HEK293 (cell line): ENCODE results near the gene EML1.

ENCODE experiments used
- CTCF ChIA-PET: fragments of 350-600 bp; formaldehyde crosslinking; extraction: SDS; loops from one replicate; lab custom pipeline; 2021; ENCODE audit warnings: antibody characterized with exemption; lab: Yijun Ruan, JAX
- POLR2A ChIA-PET: fragments of 300-600 bp; formaldehyde crosslinking; extraction: SDS; loops from one replicate; lab custom pipeline; 2020; ENCODE audit warnings: antibody characterized with exemption, inconsistent platforms; lab: Yijun Ruan, JAX
- H3K27ac ChIP-seq: fragments of 200-500 bp; sonication (Bioruptor generic); 2 replicates; pipeline ENCODE4 v1.5.1; 2014; ENCODE audit warnings: low read depth, low read length, control low read depth, inconsistent platforms; ENCODE audit errors: extremely low read depth
- H3K36me3 ChIP-seq, 2 experiments: fragments of 200-500 bp in 1 of 2; sonication (Bioruptor generic) in 1 of 2; 1 replicate in 1 of 2; 2 replicates in 1 of 2; pipeline ENCODE4 v1.5.1; 2014 to 2017; ENCODE audit warnings: inconsistent platforms in 2 of 2, low read length in 2 of 2; ENCODE audit not compliant: control insufficient read depth in 2 of 2, insufficient read depth in 1 of 2
- H3K4me1 ChIP-seq: fragments of 200-500 bp; sonication (Bioruptor generic); 2 replicates; pipeline ENCODE4 v1.5.1; 2014; ENCODE audit warnings: mild to moderate bottlenecking, low read length, inconsistent platforms; ENCODE audit not compliant: control insufficient read depth, insufficient read depth
- H3K4me3 ChIP-seq: 2 replicates; pipeline ENCODE4 v1.5.1; 2011; ENCODE audit warnings: low read depth, mild to moderate bottlenecking, control low read depth, low read length, moderate library complexity
- H3K9me3 ChIP-seq: fragments of 200-500 bp; sonication (Bioruptor generic); 2 replicates; pipeline ENCODE4 v1.5.1; 2014; ENCODE audit warnings: low read depth, low read length, inconsistent platforms; ENCODE audit not compliant: control insufficient read depth, insufficient read depth
- MYNN ChIP-seq: fragments of 450-650 bp; formaldehyde crosslinking; IDR thresholded peaks from 2 replicates; pipeline ENCODE4 v1.5.1; 2016; ENCODE audit warnings: missing biosample characterization, missing genetic modification characterization, borderline replicate concordance
- PRDM1 ChIP-seq: fragments of 450-650 bp; formaldehyde crosslinking; IDR thresholded peaks from 2 replicates; pipeline ENCODE4; 2016; ENCODE audit warnings: missing biosample characterization, missing genetic modification characterization
- SCRT1 ChIP-seq: fragments of 450-650 bp; formaldehyde crosslinking; IDR thresholded peaks from 2 replicates; pipeline ENCODE4 v1.5.1; 2016; ENCODE audit warnings: missing biosample characterization, missing genetic modification characterization, borderline replicate concordance
- ZBTB21 ChIP-seq: fragments of 450-650 bp; formaldehyde crosslinking; IDR thresholded peaks from 2 replicates; pipeline ENCODE4 v1.5.1; 2017; ENCODE audit warnings: missing biosample characterization, missing genetic modification characterization
- ZNF221 ChIP-seq: fragments of 450-650 bp; formaldehyde crosslinking; IDR thresholded peaks from 2 replicates; pipeline ENCODE4 v1.5.1; 2017; ENCODE audit warnings: missing biosample characterization, missing genetic modification characterization, borderline replicate concordance
- ZNF23 ChIP-seq: fragments of 450-650 bp; formaldehyde crosslinking; IDR thresholded peaks from 2 replicates; pipeline ENCODE4 v1.5.1; 2016; ENCODE audit warnings: missing biosample characterization, missing genetic modification characterization, borderline replicate concordance
- ZNF274 ChIP-seq, 2 experiments: fragments of 200-500 bp in 1 of 2; fragments of 450-650 bp in 1 of 2; sonication (Bioruptor generic) in 1 of 2; formaldehyde crosslinking in 1 of 2; IDR thresholded peaks; 2 replicates each; pipeline versions ENCODE4 v1.5.1 to v1.6.1; 2014 to 2016; ENCODE audit warnings: borderline replicate concordance in 1 of 2, inconsistent platforms in 1 of 2, low read length in 1 of 2, missing biosample characterization in 1 of 2, missing genetic modification characterization in 1 of 2
- ZNF394 ChIP-seq: fragments of 450-650 bp; formaldehyde crosslinking; IDR thresholded peaks from 2 replicates; pipeline ENCODE4 v1.5.1; 2016; ENCODE audit warnings: missing biosample characterization, missing genetic modification characterization, mild to moderate bottlenecking, moderate library complexity, borderline replicate concordance
- ZNF510 ChIP-seq: fragments of 450-650 bp; formaldehyde crosslinking; IDR thresholded peaks from 2 replicates; pipeline ENCODE4 v1.5.1; 2018; ENCODE audit warnings: mild to moderate bottlenecking, missing genetic modification characterization, missing biosample characterization; ENCODE audit not compliant: insufficient replicate concordance
- ZNF521 ChIP-seq: fragments of 450-650 bp; formaldehyde crosslinking; IDR thresholded peaks from 2 replicates; pipeline ENCODE4 v1.5.1; 2017; ENCODE audit warnings: missing biosample characterization, mild to moderate bottlenecking, missing genetic modification characterization
- ZNF561 ChIP-seq: fragments of 450-650 bp; IDR thresholded peaks from 2 replicates; pipeline ENCODE4 v1.5.1; 2018; ENCODE audit warnings: missing biosample characterization, missing genetic modification characterization, borderline replicate concordance
- ZNF610 ChIP-seq: fragments of 450-650 bp; formaldehyde crosslinking; IDR thresholded peaks from 2 replicates; pipeline ENCODE4 v1.5.1; 2016; ENCODE audit warnings: missing biosample characterization, missing genetic modification characterization, borderline replicate concordance
- ZSCAN16 ChIP-seq: fragments of 450-650 bp; formaldehyde crosslinking; IDR thresholded peaks from 2 replicates; pipeline ENCODE4 v1.5.1; 2016; ENCODE audit warnings: missing biosample characterization, missing genetic modification characterization
- TF ChIP-seq, protein P1 (sequence below): fragments of 450-650 bp; formaldehyde crosslinking; conservative IDR thresholded peaks from 2 replicates; pipeline ENCODE4 v1.5.1; 2016; ENCODE audit warnings: low read depth, missing biosample characterization, missing genetic modification characterization
- TF ChIP-seq, protein P2 (sequence below): fragments of 450-650 bp; formaldehyde crosslinking; IDR thresholded peaks from 2 replicates; pipeline ENCODE4 v1.5.0; 2017; ENCODE audit warnings: missing biosample characterization, missing genetic modification characterization, borderline replicate concordance
- TF ChIP-seq, protein P3 (sequence below): fragments of 450-650 bp; IDR thresholded peaks from 2 replicates; pipeline ENCODE4 v1.5.1; 2018; ENCODE audit warnings: missing biosample characterization, mild to moderate bottlenecking, missing genetic modification characterization
- TF ChIP-seq, protein P4 (sequence below): fragments of 450-650 bp; formaldehyde crosslinking; IDR thresholded peaks from 2 replicates; pipeline ENCODE4; 2016; ENCODE audit warnings: missing biosample characterization, missing genetic modification characterization
- TF ChIP-seq, protein P5 (sequence below): fragments of 450-650 bp; formaldehyde crosslinking; IDR thresholded peaks from 2 replicates; pipeline ENCODE4 v1.5.1; 2016; ENCODE audit warnings: missing biosample characterization, missing genetic modification characterization

The EML1 gene

DNA sequence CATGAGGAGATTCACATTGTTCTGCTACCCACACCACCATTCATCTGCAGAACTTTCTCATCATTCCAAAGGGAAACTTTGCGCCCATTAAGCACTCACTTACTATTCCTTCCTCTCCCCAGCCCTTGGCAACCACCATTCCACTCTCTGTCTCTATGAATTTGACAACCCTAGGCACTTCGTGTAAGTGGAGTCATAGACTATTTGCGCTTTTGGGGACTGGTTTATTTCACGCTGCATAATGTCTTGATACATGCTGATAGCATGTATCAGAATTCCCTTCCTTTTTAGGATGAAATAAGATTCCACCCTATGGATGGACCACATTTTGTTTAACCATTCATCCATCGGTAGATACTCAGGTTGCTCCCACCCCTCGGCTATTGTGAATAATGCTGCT is 4.5 kb upstream of the EML1 start (continued):
- TF ChIP-seq, protein P1, sequence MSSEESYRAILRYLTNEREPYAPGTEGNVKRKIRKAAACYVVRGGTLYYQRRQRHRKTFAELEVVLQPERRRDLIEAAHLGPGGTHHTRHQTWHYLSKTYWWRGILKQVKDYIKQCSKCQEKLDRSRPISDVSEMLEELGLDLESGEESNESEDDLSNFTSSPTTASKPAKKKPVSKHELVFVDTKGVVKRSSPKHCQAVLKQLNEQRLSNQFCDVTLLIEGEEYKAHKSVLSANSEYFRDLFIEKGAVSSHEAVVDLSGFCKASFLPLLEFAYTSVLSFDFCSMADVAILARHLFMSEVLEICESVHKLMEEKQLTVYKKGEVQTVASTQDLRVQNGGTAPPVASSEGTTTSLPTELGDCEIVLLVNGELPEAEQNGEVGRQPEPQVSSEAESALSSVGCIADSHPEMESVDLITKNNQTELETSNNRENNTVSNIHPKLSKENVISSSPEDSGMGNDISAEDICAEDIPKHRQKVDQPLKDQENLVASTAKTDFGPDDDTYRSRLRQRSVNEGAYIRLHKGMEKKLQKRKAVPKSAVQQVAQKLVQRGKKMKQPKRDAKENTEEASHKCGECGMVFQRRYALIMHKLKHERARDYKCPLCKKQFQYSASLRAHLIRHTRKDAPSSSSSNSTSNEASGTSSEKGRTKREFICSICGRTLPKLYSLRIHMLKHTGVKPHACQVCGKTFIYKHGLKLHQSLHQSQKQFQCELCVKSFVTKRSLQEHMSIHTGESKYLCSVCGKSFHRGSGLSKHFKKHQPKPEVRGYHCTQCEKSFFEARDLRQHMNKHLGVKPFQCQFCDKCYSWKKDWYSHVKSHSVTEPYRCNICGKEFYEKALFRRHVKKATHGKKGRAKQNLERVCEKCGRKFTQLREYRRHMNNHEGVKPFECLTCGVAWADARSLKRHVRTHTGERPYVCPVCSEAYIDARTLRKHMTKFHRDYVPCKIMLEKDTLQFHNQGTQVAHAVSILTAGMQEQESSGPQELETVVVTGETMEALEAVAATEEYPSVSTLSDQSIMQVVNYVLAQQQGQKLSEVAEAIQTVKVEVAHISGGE (tag by site-specific recombination): no peak
- no peak for TF ChIP-seq ZNF23
- TF ChIP-seq, protein P2, sequence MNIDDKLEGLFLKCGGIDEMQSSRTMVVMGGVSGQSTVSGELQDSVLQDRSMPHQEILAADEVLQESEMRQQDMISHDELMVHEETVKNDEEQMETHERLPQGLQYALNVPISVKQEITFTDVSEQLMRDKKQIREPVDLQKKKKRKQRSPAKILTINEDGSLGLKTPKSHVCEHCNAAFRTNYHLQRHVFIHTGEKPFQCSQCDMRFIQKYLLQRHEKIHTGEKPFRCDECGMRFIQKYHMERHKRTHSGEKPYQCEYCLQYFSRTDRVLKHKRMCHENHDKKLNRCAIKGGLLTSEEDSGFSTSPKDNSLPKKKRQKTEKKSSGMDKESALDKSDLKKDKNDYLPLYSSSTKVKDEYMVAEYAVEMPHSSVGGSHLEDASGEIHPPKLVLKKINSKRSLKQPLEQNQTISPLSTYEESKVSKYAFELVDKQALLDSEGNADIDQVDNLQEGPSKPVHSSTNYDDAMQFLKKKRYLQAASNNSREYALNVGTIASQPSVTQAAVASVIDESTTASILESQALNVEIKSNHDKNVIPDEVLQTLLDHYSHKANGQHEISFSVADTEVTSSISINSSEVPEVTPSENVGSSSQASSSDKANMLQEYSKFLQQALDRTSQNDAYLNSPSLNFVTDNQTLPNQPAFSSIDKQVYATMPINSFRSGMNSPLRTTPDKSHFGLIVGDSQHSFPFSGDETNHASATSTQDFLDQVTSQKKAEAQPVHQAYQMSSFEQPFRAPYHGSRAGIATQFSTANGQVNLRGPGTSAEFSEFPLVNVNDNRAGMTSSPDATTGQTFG (tag by site-specific recombination): no peak
- TF ChIP-seq ZNF274 (IDR thresholded peaks at IDR 0.05; ENCODE audit: low read length): no peak
- TF ChIP-seq ZNF274 (tag by site-specific recombination; IDR thresholded peaks at IDR 0.05; ENCODE audit: borderline replicate concordance): no peak
- no peak for TF ChIP-seq SCRT1 (tag by site-specific recombination)
- no peak for TF ChIP-seq ZBTB21 (tag by site-specific recombination)
- no peak for TF ChIP-seq ZNF521 (tag by site-specific recombination)
- TF ChIP-seq ZNF394 (tag by site-specific recombination): no peak
- TF ChIP-seq, protein P3, sequence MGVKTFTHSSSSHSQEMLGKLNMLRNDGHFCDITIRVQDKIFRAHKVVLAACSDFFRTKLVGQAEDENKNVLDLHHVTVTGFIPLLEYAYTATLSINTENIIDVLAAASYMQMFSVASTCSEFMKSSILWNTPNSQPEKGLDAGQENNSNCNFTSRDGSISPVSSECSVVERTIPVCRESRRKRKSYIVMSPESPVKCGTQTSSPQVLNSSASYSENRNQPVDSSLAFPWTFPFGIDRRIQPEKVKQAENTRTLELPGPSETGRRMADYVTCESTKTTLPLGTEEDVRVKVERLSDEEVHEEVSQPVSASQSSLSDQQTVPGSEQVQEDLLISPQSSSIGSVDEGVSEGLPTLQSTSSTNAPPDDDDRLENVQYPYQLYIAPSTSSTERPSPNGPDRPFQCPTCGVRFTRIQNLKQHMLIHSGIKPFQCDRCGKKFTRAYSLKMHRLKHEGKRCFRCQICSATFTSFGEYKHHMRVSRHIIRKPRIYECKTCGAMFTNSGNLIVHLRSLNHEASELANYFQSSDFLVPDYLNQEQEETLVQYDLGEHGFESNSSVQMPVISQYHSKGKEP: no peak
- TF ChIP-seq, protein P4, sequence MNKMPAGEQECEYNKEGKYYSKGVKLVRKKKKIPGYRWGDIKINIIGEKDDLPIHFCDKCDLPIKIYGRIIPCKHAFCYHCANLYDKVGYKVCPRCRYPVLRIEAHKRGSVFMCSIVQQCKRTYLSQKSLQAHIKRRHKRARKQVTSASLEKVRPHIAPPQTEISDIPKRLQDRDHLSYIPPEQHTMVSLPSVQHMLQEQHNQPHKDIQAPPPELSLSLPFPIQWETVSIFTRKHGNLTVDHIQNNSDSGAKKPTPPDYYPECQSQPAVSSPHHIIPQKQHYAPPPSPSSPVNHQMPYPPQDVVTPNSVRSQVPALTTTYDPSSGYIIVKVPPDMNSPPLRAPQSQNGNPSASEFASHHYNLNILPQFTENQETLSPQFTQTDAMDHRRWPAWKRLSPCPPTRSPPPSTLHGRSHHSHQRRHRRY (tag by site-specific recombination): no peak

DNA sequence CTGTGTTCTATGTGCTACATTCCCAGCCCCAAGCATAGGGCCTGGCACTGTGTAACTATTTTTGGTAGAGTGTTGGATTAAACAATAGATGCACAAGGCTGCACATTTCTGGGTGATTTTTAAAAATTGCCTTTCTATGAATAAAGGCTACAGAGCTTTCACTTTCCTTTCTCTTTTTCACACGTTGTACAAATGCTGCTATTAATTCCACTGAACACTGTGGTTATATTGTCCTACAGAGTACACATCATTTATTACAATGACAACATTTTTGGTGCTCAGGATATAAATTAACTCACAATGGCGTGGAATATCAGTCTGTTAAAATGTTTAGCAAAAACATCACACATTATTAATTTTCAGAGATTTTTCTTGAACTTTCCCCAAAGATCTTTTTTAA is 3.6 kb upstream of the EML1 start:
- peaks cover 3% of the 10 kb centered on the region for H3K4me1 ChIP-seq
- POLR2A ChIA-PET: no interaction called here
- H3K36me3 ChIP-seq: no peaks in the 10 kb centered on the region
- H3K4me3 ChIP-seq: no peak overlapping the region
- CTCF ChIA-PET: interaction anchor here (0.6 to 1.2 kb wide), 5 partner anchors 19 to 94 kb away, joined by 3 to 5 read pairs (median 4); no protein-coding TSS in a partner anchor
- no peak for TF ChIP-seq ZNF561
- TF ChIP-seq, protein P5, sequence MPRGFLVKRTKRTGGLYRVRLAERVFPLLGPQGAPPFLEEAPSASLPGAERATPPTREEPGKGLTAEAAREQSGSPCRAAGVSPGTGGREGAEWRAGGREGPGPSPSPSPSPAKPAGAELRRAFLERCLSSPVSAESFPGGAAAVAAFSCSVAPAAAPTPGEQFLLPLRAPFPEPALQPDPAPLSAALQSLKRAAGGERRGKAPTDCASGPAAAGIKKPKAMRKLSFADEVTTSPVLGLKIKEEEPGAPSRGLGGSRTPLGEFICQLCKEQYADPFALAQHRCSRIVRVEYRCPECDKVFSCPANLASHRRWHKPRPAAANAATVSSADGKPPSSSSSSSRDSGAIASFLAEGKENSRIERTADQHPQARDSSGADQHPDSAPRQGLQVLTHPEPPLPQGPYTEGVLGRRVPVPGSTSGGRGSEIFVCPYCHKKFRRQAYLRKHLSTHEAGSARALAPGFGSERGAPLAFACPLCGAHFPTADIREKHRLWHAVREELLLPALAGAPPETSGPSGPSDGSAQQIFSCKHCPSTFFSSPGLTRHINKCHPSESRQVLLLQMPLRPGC: no peak
- TF ChIP-seq ZNF610 (tag by site-specific recombination): no peak
- TF ChIP-seq ZSCAN16 (tag by site-specific recombination): no peak
- TF ChIP-seq PRDM1: peak; percentile 51; the same call in 1 of the 2 replicates
- TF ChIP-seq MYNN: no peak
- TF ChIP-seq ZNF221 (tag by site-specific recombination): no peak
- no peak for TF ChIP-seq ZNF510 (tag by site-specific recombination)
- no peaks in the 10 kb centered on the region for H3K9me3 ChIP-seq
- no peak overlapping the region for H3K27ac ChIP-seq
